ENCODE measurements around the gene BCL2L2.

The BCL2L2 gene

DNA sequence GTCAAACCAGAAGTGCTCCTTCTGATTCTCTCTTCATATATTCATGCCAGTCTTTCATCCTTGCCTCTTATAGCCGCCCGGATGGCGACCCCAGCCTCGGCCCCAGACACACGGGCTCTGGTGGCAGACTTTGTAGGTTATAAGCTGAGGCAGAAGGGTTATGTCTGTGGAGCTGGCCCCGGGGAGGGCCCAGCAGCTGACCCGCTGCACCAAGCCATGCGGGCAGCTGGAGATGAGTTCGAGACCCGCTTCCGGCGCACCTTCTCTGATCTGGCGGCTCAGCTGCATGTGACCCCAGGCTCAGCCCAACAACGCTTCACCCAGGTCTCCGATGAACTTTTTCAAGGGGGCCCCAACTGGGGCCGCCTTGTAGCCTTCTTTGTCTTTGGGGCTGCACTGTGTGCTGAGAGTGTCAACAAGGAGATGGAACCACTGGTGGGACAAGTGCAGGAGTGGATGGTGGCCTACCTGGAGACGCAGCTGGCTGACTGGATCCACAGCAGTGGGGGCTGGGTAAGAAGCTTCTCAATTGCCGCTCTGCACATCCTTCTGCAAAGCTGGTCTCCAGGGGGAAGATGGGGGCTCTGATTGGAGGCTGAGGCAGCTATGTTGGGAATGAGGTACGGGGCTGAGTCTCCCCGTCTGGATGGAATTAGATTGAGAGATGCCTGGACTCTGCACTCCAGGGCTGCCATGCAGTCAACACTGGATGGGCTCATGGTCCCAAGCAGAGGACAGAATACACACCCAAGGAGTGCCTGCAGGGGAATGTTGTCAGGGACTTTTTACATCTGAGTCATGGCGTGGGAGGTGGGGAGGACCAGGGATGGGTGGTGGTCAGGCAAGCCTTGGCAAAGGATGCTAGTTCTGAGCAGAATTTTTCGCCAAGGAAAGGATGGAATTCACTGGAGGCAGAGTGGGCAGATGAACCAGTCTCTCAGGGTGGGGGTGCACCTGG, 1.3 kb downstream of the BCL2L2 start:
- TF ChIP-seq ZNF70 (CRISPR knock-in tag; IDR thresholded peaks at IDR 0.05) (no peak), ZC3H10 (CRISPR knock-in tag; IDR thresholded peaks at IDR 0.05) (no peak), ESRRG (CRISPR knock-in tag; IDR thresholded peaks at IDR 0.05) (no peak), ZNF565 (CRISPR knock-in tag; conservative IDR thresholded peaks at IDR 0.05; ENCODE audit: low read depth) (no peak), TCF4 (CRISPR knock-in tag; IDR thresholded peaks at IDR 0.05; ENCODE audit: borderline replicate concordance) (no peak), GLIS3 (CRISPR knock-in tag; IDR thresholded peaks at IDR 0.05) (no peak), SNAI2 (CRISPR knock-in tag; IDR thresholded peaks at IDR 0.05) (no peak)

GRCh38 chr14:23308721-23309445, 2.2 kb downstream of the BCL2L2 start:
- TF ChIP-seq PATZ1 (CRISPR knock-in tag; IDR thresholded peaks at IDR 0.05; ENCODE audit: borderline replicate concordance) = no peak
- no peak for TF ChIP-seq ZNF70 (CRISPR knock-in tag; IDR thresholded peaks at IDR 0.05)
- TF ChIP-seq TOX (CRISPR knock-in tag; IDR thresholded peaks at IDR 0.05; ENCODE audit: borderline replicate concordance) = no peak
- no peak for TF ChIP-seq PPARA (CRISPR knock-in tag; IDR thresholded peaks at IDR 0.05; ENCODE audit: borderline replicate concordance)
- TF ChIP-seq CSDC2 (CRISPR knock-in tag; IDR thresholded peaks at IDR 0.05) = no peak
- TF ChIP-seq GLIS3 (CRISPR knock-in tag; IDR thresholded peaks at IDR 0.05) = no peak
- no peak for TF ChIP-seq ESRRG (CRISPR knock-in tag; IDR thresholded peaks at IDR 0.05)
- no peak for TF ChIP-seq ZFP30 (CRISPR knock-in tag; IDR thresholded peaks at IDR 0.05)
- no peak for TF ChIP-seq SNAI2 (CRISPR knock-in tag; IDR thresholded peaks at IDR 0.05)
- no peak for TF ChIP-seq OSR1 (CRISPR knock-in tag; IDR thresholded peaks at IDR 0.05)
- no peak for TF ChIP-seq BACH2 (CRISPR knock-in tag; IDR thresholded peaks at IDR 0.05; ENCODE audit: borderline replicate concordance)
- TF ChIP-seq CSRNP3 (CRISPR knock-in tag; IDR thresholded peaks at IDR 0.05) = no peak
- no peak for TF ChIP-seq ZNF565 (CRISPR knock-in tag; conservative IDR thresholded peaks at IDR 0.05; ENCODE audit: low read depth)
- no peak for TF ChIP-seq TCF4 (CRISPR knock-in tag; IDR thresholded peaks at IDR 0.05; ENCODE audit: borderline replicate concordance)
- TF ChIP-seq ARNTL (CRISPR knock-in tag; IDR thresholded peaks at IDR 0.05; ENCODE audit: borderline replicate concordance, low read depth) = no peak
- no peak for TF ChIP-seq ZC3H10 (CRISPR knock-in tag; IDR thresholded peaks at IDR 0.05)
- no peak for ATAC-seq

More for the DNA sequence above, 1.3 kb downstream of the BCL2L2 start:
- no peak for ATAC-seq

DNA sequence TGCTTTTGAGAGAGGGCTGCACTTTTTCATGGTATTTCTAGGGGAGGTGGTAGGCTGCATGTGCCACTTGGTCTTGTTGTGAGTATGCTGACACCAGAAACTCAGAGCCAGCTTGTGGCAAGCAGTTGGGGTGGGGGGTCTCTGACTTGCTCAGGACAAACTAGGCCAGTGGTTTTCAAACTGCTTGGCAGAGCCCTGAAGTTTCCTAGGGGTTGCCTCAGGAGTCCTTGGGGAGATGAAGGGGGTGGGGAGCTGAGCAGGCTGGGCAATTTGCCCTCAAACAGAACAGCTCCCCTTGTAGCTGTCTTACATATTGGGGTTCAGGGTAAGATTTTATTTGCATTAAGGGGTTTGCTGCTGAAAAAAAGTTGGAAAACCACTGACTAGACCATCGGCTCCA, 3.9 kb downstream of the BCL2L2 start:
- TF ChIP-seq RARB (CRISPR knock-in tag; IDR thresholded peaks at IDR 0.05) (no peak), ESRRG (CRISPR knock-in tag; IDR thresholded peaks at IDR 0.05) (no peak), PATZ1 (CRISPR knock-in tag; IDR thresholded peaks at IDR 0.05; ENCODE audit: borderline replicate concordance) (no peak), ZFP30 (CRISPR knock-in tag; IDR thresholded peaks at IDR 0.05) (no peak), TSHZ2 (CRISPR knock-in tag; IDR thresholded peaks at IDR 0.05) (no peak), ZNF8 (CRISPR knock-in tag; IDR thresholded peaks at IDR 0.05) (no peak), PPARA (CRISPR knock-in tag; IDR thresholded peaks at IDR 0.05; ENCODE audit: borderline replicate concordance) (no peak), CSDC2 (CRISPR knock-in tag; IDR thresholded peaks at IDR 0.05) (no peak), GLIS3 (CRISPR knock-in tag; IDR thresholded peaks at IDR 0.05) (no peak), ISL1 (CRISPR knock-in tag; IDR thresholded peaks at IDR 0.05) (no peak), OSR1 (CRISPR knock-in tag; IDR thresholded peaks at IDR 0.05) (no peak), ZC3H10 (CRISPR knock-in tag; IDR thresholded peaks at IDR 0.05) (no peak), CSRNP3 (CRISPR knock-in tag; IDR thresholded peaks at IDR 0.05) (no peak)
- TF ChIP-seq, protein P1, sequence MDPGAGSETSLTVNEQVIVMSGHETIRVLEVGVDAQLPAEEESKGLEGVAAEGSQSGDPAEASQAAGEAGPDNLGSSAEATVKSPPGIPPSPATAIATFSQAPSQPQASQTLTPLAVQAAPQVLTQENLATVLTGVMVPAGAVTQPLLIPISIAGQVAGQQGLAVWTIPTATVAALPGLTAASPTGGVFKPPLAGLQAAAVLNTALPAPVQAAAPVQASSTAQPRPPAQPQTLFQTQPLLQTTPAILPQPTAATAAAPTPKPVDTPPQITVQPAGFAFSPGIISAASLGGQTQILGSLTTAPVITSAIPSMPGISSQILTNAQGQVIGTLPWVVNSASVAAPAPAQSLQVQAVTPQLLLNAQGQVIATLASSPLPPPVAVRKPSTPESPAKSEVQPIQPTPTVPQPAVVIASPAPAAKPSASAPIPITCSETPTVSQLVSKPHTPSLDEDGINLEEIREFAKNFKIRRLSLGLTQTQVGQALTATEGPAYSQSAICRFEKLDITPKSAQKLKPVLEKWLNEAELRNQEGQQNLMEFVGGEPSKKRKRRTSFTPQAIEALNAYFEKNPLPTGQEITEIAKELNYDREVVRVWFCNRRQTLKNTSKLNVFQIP (CRISPR knock-in tag; IDR thresholded peaks at IDR 0.05; ENCODE audit: borderline replicate concordance, low read depth) = no peak
- ATAC-seq = no peak
